ENCODE data around the gene ZFYVE16.

ZFYVE16 gene

GRCh38 chr5:80509362-80509761 is 101.5 kb downstream of the ZFYVE16 start:
- TF ChIP-seq CTCF (IDR thresholded peaks at IDR 0.05; ENCODE audit: insufficient read depth, low read length, poor library complexity, severe bottlenecking): no peak
- no peak for DNase-seq (ENCODE audit: extremely low read depth, insufficient read length)
- Histone ChIP-seq H3K27me3 (replicated peaks; ENCODE audit: control insufficient read depth, insufficient read depth, low read length) (no peaks in the 10 kb centered on the region), H3K36me3 (ENCODE audit: control insufficient read depth, insufficient read depth, low read length) (no peaks in the 10 kb centered on the region), H3K4me3 (replicated peaks; ENCODE audit: low read depth, low read length) (no peak overlapping the region)

GRCh38 chr5:80516826-80517225 is 109.0 kb downstream of the ZFYVE16 start:
- H3K36me3 ChIP-seq (ENCODE audit: control insufficient read depth, insufficient read depth, low read length): no peaks in the 10 kb centered on the region
- TF ChIP-seq CTCF (IDR thresholded peaks at IDR 0.05; ENCODE audit: insufficient read depth, low read length, poor library complexity, severe bottlenecking): no peak
- no peaks in the 10 kb centered on the region for H3K27me3 ChIP-seq (replicated peaks; ENCODE audit: control insufficient read depth, insufficient read depth, low read length)
- DNase-seq (ENCODE audit: extremely low read depth, insufficient read length): peak; percentile 9
- H3K4me3 ChIP-seq (replicated peaks; ENCODE audit: low read depth, low read length): no peak overlapping the region

Measured in GM06990 (cell line).